Kidney (tissue), 14 donors: ENCODE measurements around the gene WSCD2. TPM values are rescaled to one million over a fixed set of nuclear protein-coding genes. Genes with fewer than 3 reads are reported as not detected.

Experiments
- DNase-seq, 5 donors: peaks; one replicate each; pipeline ENCODE4 v3.0.0-alpha.2; 2013 to 2020
- FAIRE-seq: peaks from 2 replicates; lab custom pipeline; 2012; peaks lifted over from hg19 to GRCh38; lab: Jason Lieb, UNC
- H3K27ac ChIP-seq, 2 donors: one replicate each; pipeline ENCODE4 v1.7.0; 2013; ENCODE audit warnings: low read depth in 2 of 2, low read length in 2 of 2, inconsistent platforms in 1 of 2
- H3K27me3 ChIP-seq: one replicate; pipeline ENCODE4 v1.7.1; 2013; ENCODE audit warnings: low read length, inconsistent platforms; ENCODE audit not compliant: control insufficient read depth, insufficient read depth
- H3K36me3 ChIP-seq, 3 donors: one replicate each; pipeline versions ENCODE4 v1.7.0 to v1.7.1; 2013; ENCODE audit warnings: low read length in 3 of 3, control low read depth in 1 of 3, inconsistent platforms in 1 of 3; ENCODE audit not compliant: insufficient read depth in 3 of 3, control insufficient read depth in 2 of 3
- H3K4me1 ChIP-seq, 3 donors: one replicate each; pipeline versions ENCODE4 v1.7.0 to v1.7.1; 2013; ENCODE audit warnings: low read length in 3 of 3, inconsistent platforms in 1 of 3, low read depth in 1 of 3; ENCODE audit not compliant: control insufficient read depth in 2 of 3, insufficient read depth in 2 of 3
- H3K4me3 ChIP-seq, 3 donors: one replicate each; pipeline versions ENCODE4 v1.7.0 to v1.8.1; 2013; ENCODE audit warnings: low read length in 3 of 3, control low read depth in 1 of 3, inconsistent platforms in 1 of 3
- H3K9ac ChIP-seq, 3 donors: one replicate each; pipeline versions ENCODE4 v1.7.0 to v1.7.1; 2013; ENCODE audit warnings: low read length in 3 of 3, control low read depth in 1 of 3, inconsistent platforms in 1 of 3
- H3K9me3 ChIP-seq, 3 donors: one replicate each; pipeline versions ENCODE4 v1.7.0 to v1.7.1; 2013; ENCODE audit warnings: low read length in 3 of 3, control low read depth in 1 of 3, inconsistent platforms in 1 of 3; ENCODE audit not compliant: control insufficient read depth in 2 of 3, insufficient read depth in 1 of 3
- CTCF ChIP-seq: IDR thresholded peaks from 3 replicates; pipeline ENCODE4 v1.5.1; 2012; ENCODE audit warnings: mild to moderate bottlenecking, moderate library complexity, borderline replicate concordance; ENCODE audit not compliant: insufficient read depth; ENCODE audit errors: extremely low read depth
- intact Hi-C: fragments of 100-400 bp; cut with DNase I; formaldehyde crosslinking; loops from one replicate; pipeline ENCODE4 v1.11.1; 2022
- polyA plus RNA-seq: library from polyadenylated mRNA; stranded (reverse); fragments of 350-450 nt; fragmentation: Illumina TruSeq; extraction: RNeasy Lipid Tissue Mini Kit (QIAGEN cat#74804); gene quantifications from one replicate; pipeline ENCODE4 v1.2.3, GENCODE V29; 2014; ENCODE audit warnings: low read depth, low replicate concordance; ENCODE audit not compliant: insufficient read depth
- total RNA-seq: library from RNA; stranded (reverse); fragmentation: NEBNext Ultra II Directional; extraction: Animal tissue kit (Norgen Biotek cat#: 25700); gene quantifications from one replicate; pipeline ENCODE4 v1.2.1, GENCODE V29; 2021
- donor health status: control.
- donor health status: control.
- donor health status: control.
- donor health status: control.
- donor health status: control.
- donor health status: DM: yes; HTN: yes; CAD: no.
- donor health status: Normal renal cell carcinoma (clear cell type).

Gene WSCD2
- total and polyA plus RNA-seq, 2 donors from 2014 or later = 1.6 to 2.0 TPM

DNA sequence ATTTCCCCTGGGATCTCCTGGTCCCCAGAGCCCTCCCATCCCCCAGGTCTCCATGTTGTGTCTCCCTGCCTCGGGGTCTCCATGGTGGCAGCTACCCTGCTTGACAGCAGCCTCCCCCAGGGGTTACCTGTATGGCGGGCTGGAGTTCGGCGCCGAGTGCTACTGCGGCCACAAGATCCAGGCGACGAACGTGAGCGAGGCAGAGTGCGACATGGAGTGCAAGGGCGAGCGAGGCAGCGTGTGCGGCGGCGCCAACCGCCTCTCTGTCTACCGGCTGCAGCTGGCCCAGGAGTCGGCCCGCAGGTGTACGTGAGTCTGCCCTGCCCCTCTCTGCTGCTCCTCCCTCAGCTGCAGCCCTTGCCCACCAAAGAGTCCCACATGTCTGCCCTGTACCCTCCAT is 80.9 kb downstream of the WSCD2 start:
- FAIRE-seq (no peak), DNase-seq (no peak)
- no peak for TF ChIP-seq CTCF

GRCh38 chr12:108211157-108211556 is 82.1 kb downstream of the WSCD2 start:
- Histone ChIP-seq H3K4me1 (no peaks in the 10 kb centered on the region), H3K9me3 (no peaks in the 10 kb centered on the region), H3K9ac (no peak overlapping the region), H3K4me3 (no peak overlapping the region), H3K27ac (no peak overlapping the region), H3K27me3 (no peaks in the 10 kb centered on the region), H3K36me3 (no peaks in the 10 kb centered on the region)
- DNase-seq (no peak), FAIRE-seq (no peak)
- intact Hi-C loops = no loop called here
- no peak for TF ChIP-seq CTCF

More for the DNA sequence above, 80.9 kb downstream of the WSCD2 start:
- Histone ChIP-seq H3K27ac (no peak overlapping the region), H3K9me3 (no peaks in the 10 kb centered on the region), H3K4me3 (no peak overlapping the region), H3K27me3 (no peaks in the 10 kb centered on the region), H3K4me1 (no peaks in the 10 kb centered on the region), H3K36me3 (no peaks in the 10 kb centered on the region), H3K9ac (no peak overlapping the region)
- intact Hi-C loops = no loop called here

GRCh38 chr12:108213871-108214445 is 84.9 kb downstream of the WSCD2 start:
- H3K4me1 ChIP-seq = no peaks in the 10 kb centered on the region
- intact Hi-C loops = no loop called here
- H3K9me3 ChIP-seq = no peaks in the 10 kb centered on the region
- no peaks in the 10 kb centered on the region for H3K27me3 ChIP-seq
- TF ChIP-seq CTCF = no peak
- no peaks in the 10 kb centered on the region for H3K36me3 ChIP-seq
- H3K27ac ChIP-seq = no peak overlapping the region
- DNase-seq = no peak
- no peak for FAIRE-seq
- no peak overlapping the region for H3K4me3 ChIP-seq
- H3K9ac ChIP-seq = no peak overlapping the region

GRCh38 chr12:108214486-108214885 is 85.4 kb downstream of the WSCD2 start:
- peak in 4 of 5 donors; percentile 56 to 79 (median 69) for DNase-seq
- intact Hi-C loops = no loop called here

More at GRCh38 chr12:108214486-108214885, 85.4 kb downstream of the WSCD2 start:
- Histone ChIP-seq H3K36me3 (no peaks in the 10 kb centered on the region), H3K4me3 (no peak overlapping the region), H3K9ac (no peak overlapping the region), H3K27ac (no peak overlapping the region), H3K4me1 (no peaks in the 10 kb centered on the region), H3K27me3 (no peaks in the 10 kb centered on the region), H3K9me3 (no peaks in the 10 kb centered on the region)
- no peak for TF ChIP-seq CTCF
- FAIRE-seq = no peak
